NCI-H774 (cell line): ENCODE data around the gene DKC1.
A peak's percentile ranks its signal among the peaks of the same experiment; 100 is the strongest.

Experiments used
- DNase-seq: peaks from one replicate; lab custom pipeline; 2025; lab: John Stamatoyannopoulos, UW

Gene DKC1

GRCh38 chrX:154762537-154763296, at the start of gene DKC1:
DKC1 (plus strand) TSS chrX:154762864; CDS start chrX:154762966, 102 bp downstream.
- DNase-seq = peak; percentile 96

GRCh38 chrX:154714925-154715324, 47.7 kb upstream of the DKC1 start:
- peak; percentile 11 for DNase-seq

GRCh38 chrX:154715825-154716224, 46.8 kb upstream of the DKC1 start:
- DNase-seq = no peak

- no peak for DNase-seq
Observed at GRCh38 chrX:154717824-154718223, 44.8 kb upstream of the DKC1 start.

GRCh38 chrX:154718616-154719015, 44.0 kb upstream of the DKC1 start:
- no peak for DNase-seq

GRCh38 chrX:154719132-154719675, 43.5 kb upstream of the DKC1 start:
- no peak for DNase-seq

GRCh38 chrX:154720067-154720466, 42.6 kb upstream of the DKC1 start:
- no peak for DNase-seq

GRCh38 chrX:154721155-154721554, 41.5 kb upstream of the DKC1 start:
- no peak for DNase-seq

GRCh38 chrX:154724993-154725756, 37.5 kb upstream of the DKC1 start:
- DNase-seq = no peak

GRCh38 chrX:154727418-154727817, 35.2 kb upstream of the DKC1 start:
- DNase-seq = no peak

- no peak for DNase-seq
Observed at GRCh38 chrX:154727871-154728270, 34.8 kb upstream of the DKC1 start.

GRCh38 chrX:154728431-154729190, 34.1 kb upstream of the DKC1 start:
- no peak for DNase-seq

GRCh38 chrX:154729439-154729838, 33.2 kb upstream of the DKC1 start:
- DNase-seq = no peak

- DNase-seq = no peak
Observed at GRCh38 chrX:154730253-154730891, 32.3 kb upstream of the DKC1 start.

GRCh38 chrX:154731184-154731583, 31.5 kb upstream of the DKC1 start:
- no peak for DNase-seq

GRCh38 chrX:154731881-154732280, 30.8 kb upstream of the DKC1 start:
- DNase-seq = no peak

GRCh38 chrX:154732421-154733065, 30.1 kb upstream of the DKC1 start:
- no peak for DNase-seq

GRCh38 chrX:154733066-154733425, 29.6 kb upstream of the DKC1 start:
- DNase-seq = no peak

- no peak for DNase-seq
Observed at GRCh38 chrX:154734061-154734781, 28.4 kb upstream of the DKC1 start.

- no peak for DNase-seq
Observed at GRCh38 chrX:154735695-154736393, 26.8 kb upstream of the DKC1 start.
